Naive thymus-derived CD4-positive, alpha-beta T cell (primary cell): Measurements from ENCODE around the gene BBS10. TPM values are rescaled to one million over a fixed set of nuclear protein-coding genes. Genes with fewer than 3 reads are reported as not detected.
A peak's percentile ranks its signal among the peaks of the same experiment; 100 is the strongest.
"Not testable (repeated sequence)": the region's sequence is repeated elsewhere in the genome, so short reads cannot be mapped to it uniquely, and the experiment has no call there.

Source experiments
- ATAC-seq: fragments of 150-1000 bp; cut with Tn5 transposase; 2 replicates; pipeline ENCODE4 v1.10.0; 2021; ENCODE audit warnings: mild to moderate bottlenecking, moderate library complexity
- CTCF ChIA-PET: fragments of 350-600 bp; sonication (Branson Sonifier 250); formaldehyde crosslinking; loops from one replicate; lab custom pipeline; 2021; ENCODE audit warnings: antibody characterized with exemption; lab: Charles Lee
- POLR2A ChIA-PET: fragments of 350-600 bp; sonication (Branson Sonifier 250); formaldehyde crosslinking; loops from one replicate; lab custom pipeline; 2021; ENCODE audit warnings: antibody characterized with exemption, inconsistent platforms; lab: Charles Lee
- DNase-seq, 9 donors: peaks; one replicate each; pipeline versions ENCODE4 v3.0.0 to v3.0.0-alpha.2; 2020 to 2022; ENCODE audit warnings: mixed read lengths in 1 of 9
- H3K27ac ChIP-seq: one replicate; pipeline ENCODE4 v1.7.0; 2013; ENCODE audit warnings: mild to moderate bottlenecking, low read depth, low read length, moderate library complexity
- H3K27me3 ChIP-seq, 2 donors: one replicate each; pipeline ENCODE4 v1.7.0; 2013; ENCODE audit warnings: low read length in 2 of 2, mild to moderate bottlenecking in 2 of 2, moderate library complexity in 2 of 2; ENCODE audit not compliant: control insufficient read depth in 2 of 2, insufficient read depth in 2 of 2
- H3K36me3 ChIP-seq, 3 experiments: 1 replicate in 2 of 3; 2 replicates in 1 of 3; pipeline ENCODE4 v1.7.0; 2013; ENCODE audit warnings: low read length in 3 of 3, mild to moderate bottlenecking in 3 of 3, moderate library complexity in 1 of 3; ENCODE audit not compliant: insufficient read depth in 3 of 3, control insufficient read depth in 2 of 3
- H3K4me1 ChIP-seq, 2 donors: one replicate each; pipeline ENCODE4 v1.7.0; 2013; ENCODE audit warnings: low read length in 2 of 2, mild to moderate bottlenecking in 2 of 2, moderate library complexity in 1 of 2; ENCODE audit not compliant: control insufficient read depth in 2 of 2, insufficient read depth in 2 of 2
- H3K4me3 ChIP-seq: 2 replicates; pipeline ENCODE4 v1.7.0; 2013; ENCODE audit warnings: mild to moderate bottlenecking, low read length
- H3K9me3 ChIP-seq, 3 experiments: 1 replicate in 2 of 3; 2 replicates in 1 of 3; pipeline ENCODE4 v1.7.0; 2013; ENCODE audit warnings: low read length in 3 of 3; ENCODE audit not compliant: control insufficient read depth in 2 of 3
- H3K27ac Mint-ChIP-seq, 9 donors: one replicate each; pipeline ENCODE4 v1.8.0; 2020 to 2022; ENCODE audit warnings: mixed read lengths in 9 of 9, mild to moderate bottlenecking in 8 of 9, moderate library complexity in 5 of 9, inconsistent platforms in 2 of 9
- H3K27me3 Mint-ChIP-seq, 5 donors: one replicate each; pipeline ENCODE4 v1.8.0; 2021 to 2022; ENCODE audit warnings: mixed read lengths in 5 of 5, mild to moderate bottlenecking in 1 of 5
- H3K36me3 Mint-ChIP-seq, 5 donors: one replicate each; pipeline ENCODE4 v1.8.0; 2020 to 2022; ENCODE audit warnings: mixed read lengths in 5 of 5, mild to moderate bottlenecking in 3 of 5, inconsistent platforms in 1 of 5
- H3K4me1 Mint-ChIP-seq, 7 donors: one replicate each; pipeline ENCODE4 v1.8.0; 2020 to 2022; ENCODE audit warnings: mixed read lengths in 7 of 7, mild to moderate bottlenecking in 3 of 7, inconsistent platforms in 1 of 7
- H3K4me3 Mint-ChIP-seq, 10 donors: one replicate each; pipeline ENCODE4 v1.8.0; 2020 to 2022; ENCODE audit warnings: mild to moderate bottlenecking in 10 of 10, mixed read lengths in 10 of 10, moderate library complexity in 6 of 10, inconsistent platforms in 2 of 10
- H3K9me3 Mint-ChIP-seq, 11 donors: one replicate each; pipeline ENCODE4 v1.8.0; 2020 to 2022; ENCODE audit warnings: mixed read lengths in 11 of 11, mild to moderate bottlenecking in 4 of 11, inconsistent platforms in 1 of 11, moderate library complexity in 1 of 11
- intact Hi-C, 2 donors: fragments of 100-400 bp; cut with micrococcal nuclease; formaldehyde crosslinking; loops; one replicate each; pipeline ENCODE4 v1.15.1; 2023
- polyA plus RNA-seq, 2 donors: library from polyadenylated mRNA; unstranded; fragments of 300-500 nt; fragmentation: Illumina TruSeq; gene quantifications; one replicate each; pipeline ENCODE4 v1.2.3, GENCODE V29; 2021
- total RNA-seq, 6 experiments: library from RNA in 5 of 6; stranded (reverse) in 5 of 6; gene quantifications; 1 replicate in 5 of 6; 2 replicates in 1 of 6; pipeline ENCODE4 v1.2.3 and lab custom pipeline; 2021 to 2026

Gene BBS10
- total and polyA plus RNA-seq, 7 experiments from 2014 or later, result 1.7 to 11.5 (median 2.7) TPM

DNA sequence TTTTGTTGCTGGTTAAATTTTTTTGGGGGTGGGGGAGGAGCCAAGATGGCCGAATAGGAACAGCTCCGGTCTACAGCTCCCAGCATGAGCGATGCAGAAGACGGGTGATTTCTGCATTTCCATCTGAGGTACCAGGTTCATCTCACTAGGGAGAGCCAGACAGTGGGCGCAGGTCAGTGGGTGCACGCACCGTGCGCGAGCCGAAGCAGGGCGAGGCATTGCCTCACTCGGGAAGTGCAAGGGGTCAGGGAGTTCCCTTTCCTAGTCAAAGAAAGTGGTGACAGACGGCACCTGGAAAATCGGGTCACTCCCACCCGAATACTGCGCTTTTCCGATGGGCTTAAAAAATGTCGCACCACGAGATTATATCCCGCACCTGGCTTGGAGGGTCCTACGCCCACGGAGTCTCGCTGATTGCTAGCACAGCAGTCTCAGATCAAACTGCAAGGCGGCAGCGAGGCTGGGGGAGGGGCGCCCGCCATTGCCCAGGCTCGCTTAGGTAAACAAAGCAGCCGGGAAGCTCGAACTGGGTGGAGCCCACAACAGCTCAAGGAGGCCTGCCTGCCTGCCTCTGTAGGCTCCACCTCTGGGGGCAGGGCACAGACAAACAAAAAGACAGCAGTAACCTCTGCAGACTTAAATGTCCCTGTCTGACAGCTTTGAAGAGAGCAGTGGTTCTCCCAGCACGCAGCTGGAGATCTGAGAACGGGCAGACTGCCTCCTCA is 28.5 kb downstream of the BBS10 start:
- intact Hi-C loops, H3K27ac ChIP-seq, CTCF ChIA-PET, H3K27me3 ChIP-seq, H3K4me3 Mint-ChIP-seq, H3K4me1 ChIP-seq, POLR2A ChIA-PET, H3K4me1 Mint-ChIP-seq, ATAC-seq, H3K9me3 Mint-ChIP-seq, H3K36me3 Mint-ChIP-seq, H3K36me3 ChIP-seq, H3K9me3 ChIP-seq, H3K4me3 ChIP-seq, DNase-seq: not testable (repeated sequence)
- Mint-ChIP-seq H3K27ac (peak overlapping the region in 1 of 9 donors; percentile 6), H3K27me3 (peaks cover 0 to 28% (median 14%) of the 10 kb centered on the region in 5 donors)

- H3K4me3 ChIP-seq, result no peak overlapping the region
- H3K36me3 Mint-ChIP-seq, result no peaks in the 10 kb centered on the region
- no peaks in the 10 kb centered on the region for H3K4me1 ChIP-seq
- ChIA-PET POLR2A (no interaction called here), CTCF (no interaction called here)
- no peak overlapping the region for H3K27ac ChIP-seq
- H3K4me3 Mint-ChIP-seq, result no peak overlapping the region
- H3K27me3 ChIP-seq, result no peaks in the 10 kb centered on the region
- H3K9me3 Mint-ChIP-seq, result peaks cover 0 to 6% (median 0%) of the 10 kb centered on the region in 11 donors
- peaks cover 0 to 28% (median 17%) of the 10 kb centered on the region in 5 donors for H3K27me3 Mint-ChIP-seq
- DNase-seq (no peak), ATAC-seq (no peak)
- H3K4me1 Mint-ChIP-seq, result no peaks in the 10 kb centered on the region
- H3K27ac Mint-ChIP-seq, result peak overlapping the region in 1 of 9 donors; percentile 6
- intact Hi-C loops, result no loop called here
- H3K9me3 ChIP-seq, result no peaks in the 10 kb centered on the region
- H3K36me3 ChIP-seq, result no peaks in the 10 kb centered on the region
Measured at GRCh38 chr12:76318773-76319594, 29.2 kb downstream of the BBS10 start.

GRCh38 chr12:76317976-76318375 is 30.2 kb downstream of the BBS10 start:
- no peak overlapping the region for H3K4me3 ChIP-seq
- no peak for DNase-seq
- no peaks in the 10 kb centered on the region for H3K4me1 ChIP-seq
- no peaks in the 10 kb centered on the region for H3K27me3 ChIP-seq
- peaks cover 0 to 29% (median 17%) of the 10 kb centered on the region in 5 donors for H3K27me3 Mint-ChIP-seq
- POLR2A ChIA-PET, result no interaction called here
- H3K27ac Mint-ChIP-seq, result no peak overlapping the region
- CTCF ChIA-PET, result no interaction called here
- H3K4me3 Mint-ChIP-seq, result no peak overlapping the region
- H3K9me3 ChIP-seq, result no peaks in the 10 kb centered on the region
- H3K4me1 Mint-ChIP-seq, result no peaks in the 10 kb centered on the region
- H3K9me3 Mint-ChIP-seq, result peaks cover 0 to 6% (median 0%) of the 10 kb centered on the region in 11 donors
- H3K27ac ChIP-seq, result no peak overlapping the region
- intact Hi-C loops, result no loop called here
- no peak for ATAC-seq
- no peaks in the 10 kb centered on the region for H3K36me3 ChIP-seq
- H3K36me3 Mint-ChIP-seq, result no peaks in the 10 kb centered on the region

- Mint-ChIP-seq H3K4me3 (no peak overlapping the region), H3K27me3 (peaks cover 0 to 41% (median 28%) of the 10 kb centered on the region in 5 donors), H3K27ac (no peak overlapping the region), H3K9me3 (peaks cover 0 to 6% (median 0%) of the 10 kb centered on the region in 11 donors), H3K36me3 (no peaks in the 10 kb centered on the region), H3K4me1 (no peaks in the 10 kb centered on the region)
- H3K4me3 ChIP-seq, result no peak overlapping the region
- peaks cover 0 to 3% of the 10 kb centered on the region in 2 donors for H3K27me3 ChIP-seq
- ChIA-PET CTCF (no interaction called here), POLR2A (no interaction called here)
- H3K4me1 ChIP-seq, result no peaks in the 10 kb centered on the region
- ATAC-seq (no peak), DNase-seq (no peak)
- intact Hi-C loops, result no loop called here
- no peak overlapping the region for H3K27ac ChIP-seq
- no peaks in the 10 kb centered on the region for H3K9me3 ChIP-seq
- no peaks in the 10 kb centered on the region for H3K36me3 ChIP-seq
Measured at GRCh38 chr12:76316468-76316867, 31.7 kb downstream of the BBS10 start.

- H3K4me1 ChIP-seq, result no peaks in the 10 kb centered on the region
- no peak for DNase-seq
- H3K27me3 ChIP-seq, result peaks cover 0 to 3% of the 10 kb centered on the region in 2 donors
- no peak overlapping the region for H3K4me3 Mint-ChIP-seq
- no peak overlapping the region for H3K27ac Mint-ChIP-seq
- intact Hi-C loops, result no loop called here
- peaks cover 2 to 46% (median 22%) of the 10 kb centered on the region in 5 donors for H3K27me3 Mint-ChIP-seq
- ATAC-seq, result no peak
- ChIA-PET CTCF (no interaction called here), POLR2A (no interaction called here)
- H3K27ac ChIP-seq, result no peak overlapping the region
- no peaks in the 10 kb centered on the region for H3K4me1 Mint-ChIP-seq
- no peak overlapping the region for H3K4me3 ChIP-seq
- no peaks in the 10 kb centered on the region for H3K36me3 Mint-ChIP-seq
- H3K36me3 ChIP-seq, result no peaks in the 10 kb centered on the region
- H3K9me3 Mint-ChIP-seq, result peaks cover 0 to 3% (median 0%) of the 10 kb centered on the region in 11 donors
- no peaks in the 10 kb centered on the region for H3K9me3 ChIP-seq
Measured at GRCh38 chr12:76313299-76313698, 34.9 kb downstream of the BBS10 start.

DNA sequence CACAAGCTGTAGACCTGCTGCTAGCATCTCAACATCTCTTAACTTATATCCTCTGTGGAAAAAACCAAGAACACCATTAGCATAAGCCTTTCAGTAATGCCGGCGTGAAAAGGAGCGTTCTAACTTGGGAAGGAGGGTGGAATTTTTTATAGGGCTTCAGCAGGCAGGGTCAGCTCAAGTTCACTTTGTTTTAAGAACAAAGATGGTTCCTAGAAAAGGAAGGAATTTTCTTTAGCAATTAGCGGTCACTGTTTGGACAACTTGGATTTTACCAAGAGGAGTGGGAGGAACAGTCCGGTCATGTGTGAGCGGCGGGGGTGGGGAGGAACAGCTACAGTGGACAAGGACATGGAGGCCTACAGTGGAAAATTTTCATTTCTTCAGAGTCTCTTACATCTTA is 35.9 kb downstream of the BBS10 start:
- no peaks in the 10 kb centered on the region for H3K36me3 Mint-ChIP-seq
- peaks cover 2 to 43% (median 22%) of the 10 kb centered on the region in 5 donors for H3K27me3 Mint-ChIP-seq
- ChIA-PET POLR2A (no interaction called here), CTCF (no interaction called here)
- Histone ChIP-seq H3K9me3 (no peaks in the 10 kb centered on the region), H3K27ac (no peak overlapping the region), H3K4me3 (no peak overlapping the region), H3K27me3 (peaks cover 0 to 3% of the 10 kb centered on the region in 2 donors), H3K4me1 (no peaks in the 10 kb centered on the region), H3K36me3 (no peaks in the 10 kb centered on the region)
- no peak for DNase-seq
- H3K4me3 Mint-ChIP-seq, result no peak overlapping the region
- intact Hi-C loops, result no loop called here
- no peak for ATAC-seq
- H3K27ac Mint-ChIP-seq, result no peak overlapping the region
- H3K4me1 Mint-ChIP-seq, result no peaks in the 10 kb centered on the region
- H3K9me3 Mint-ChIP-seq, result peaks cover 0 to 3% (median 0%) of the 10 kb centered on the region in 11 donors
